GM10266 (cell line): ENCODE data around the gene CD47.

Source experiments
- DNase-seq: peaks from one replicate; pipeline ENCODE4 v3.0.0; 2012; ENCODE audit errors: extremely low spot score
- TF ChIP-seq, protein P1 (sequence below): IDR thresholded peaks from 2 replicates; pipeline ENCODE4 v1.5.1; 2012; ENCODE audit warnings: mild to moderate bottlenecking, low read depth; ENCODE audit not compliant: control insufficient read depth, insufficient read depth; ENCODE audit errors: missing control alignments

The CD47 gene

DNA sequence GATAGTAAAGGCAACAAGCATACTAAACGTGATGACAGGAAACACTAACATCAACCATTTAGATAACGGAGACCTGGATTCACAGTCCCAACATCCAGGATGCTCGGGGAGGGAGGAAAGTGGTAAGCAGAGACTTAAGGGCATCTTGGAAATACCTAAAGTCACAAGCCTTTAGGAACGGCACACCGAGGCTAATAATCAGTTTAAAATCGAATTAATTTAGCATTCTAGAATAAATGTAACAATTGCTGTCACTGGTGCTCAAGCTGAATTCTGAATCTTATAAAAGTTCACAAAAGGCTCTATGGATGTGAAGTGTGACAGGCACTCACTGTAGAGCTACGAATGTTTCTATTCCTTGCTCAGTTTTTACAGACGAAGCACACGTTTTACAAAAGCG is 1.3 kb downstream of the CD47 start:
- TF ChIP-seq, protein P1, sequence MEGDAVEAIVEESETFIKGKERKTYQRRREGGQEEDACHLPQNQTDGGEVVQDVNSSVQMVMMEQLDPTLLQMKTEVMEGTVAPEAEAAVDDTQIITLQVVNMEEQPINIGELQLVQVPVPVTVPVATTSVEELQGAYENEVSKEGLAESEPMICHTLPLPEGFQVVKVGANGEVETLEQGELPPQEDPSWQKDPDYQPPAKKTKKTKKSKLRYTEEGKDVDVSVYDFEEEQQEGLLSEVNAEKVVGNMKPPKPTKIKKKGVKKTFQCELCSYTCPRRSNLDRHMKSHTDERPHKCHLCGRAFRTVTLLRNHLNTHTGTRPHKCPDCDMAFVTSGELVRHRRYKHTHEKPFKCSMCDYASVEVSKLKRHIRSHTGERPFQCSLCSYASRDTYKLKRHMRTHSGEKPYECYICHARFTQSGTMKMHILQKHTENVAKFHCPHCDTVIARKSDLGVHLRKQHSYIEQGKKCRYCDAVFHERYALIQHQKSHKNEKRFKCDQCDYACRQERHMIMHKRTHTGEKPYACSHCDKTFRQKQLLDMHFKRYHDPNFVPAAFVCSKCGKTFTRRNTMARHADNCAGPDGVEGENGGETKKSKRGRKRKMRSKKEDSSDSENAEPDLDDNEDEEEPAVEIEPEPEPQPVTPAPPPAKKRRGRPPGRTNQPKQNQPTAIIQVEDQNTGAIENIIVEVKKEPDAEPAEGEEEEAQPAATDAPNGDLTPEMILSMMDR, result no peak
- no peak for DNase-seq

DNA sequence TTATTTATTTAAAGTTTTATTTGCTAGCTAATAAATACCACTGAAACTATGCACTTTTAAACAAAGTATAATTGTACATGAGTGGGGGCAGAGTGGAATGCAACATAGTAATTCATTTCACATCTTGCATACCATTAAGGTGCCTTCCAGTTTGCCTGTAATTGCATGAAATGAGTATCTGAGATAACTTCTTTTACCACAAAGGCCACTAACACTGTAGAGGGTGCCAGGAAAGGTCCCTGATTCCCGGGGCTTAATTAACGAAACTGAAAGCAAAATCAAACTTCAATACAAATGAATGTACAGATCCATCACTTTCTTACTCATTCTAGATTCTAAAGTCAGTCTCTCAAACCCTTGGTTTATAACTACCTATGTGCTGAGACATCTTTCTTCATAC is 2.1 kb downstream of the CD47 start:
- TF ChIP-seq, protein P1, result no peak
- peak; percentile 64 for DNase-seq

DNA sequence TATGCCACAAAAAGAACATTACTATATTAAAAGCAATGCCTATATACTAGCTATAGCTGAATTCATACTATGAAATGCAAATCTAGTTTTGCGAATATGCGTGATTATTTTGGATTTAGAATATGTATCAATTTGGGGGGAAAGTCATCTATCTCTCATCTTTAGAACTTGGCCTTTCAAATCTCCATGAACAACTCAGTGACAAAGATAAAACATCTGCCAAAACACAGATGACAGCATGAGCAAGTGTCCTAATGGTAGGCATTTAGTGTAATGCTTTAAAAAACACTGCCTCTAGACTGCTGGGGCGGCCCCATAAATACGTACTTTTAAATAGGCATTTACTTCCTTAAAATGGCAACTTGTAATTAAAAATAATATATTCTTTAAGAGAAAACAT is 2.7 kb downstream of the CD47 start:
- no peak for DNase-seq
- TF ChIP-seq, protein P1, result no peak

DNA sequence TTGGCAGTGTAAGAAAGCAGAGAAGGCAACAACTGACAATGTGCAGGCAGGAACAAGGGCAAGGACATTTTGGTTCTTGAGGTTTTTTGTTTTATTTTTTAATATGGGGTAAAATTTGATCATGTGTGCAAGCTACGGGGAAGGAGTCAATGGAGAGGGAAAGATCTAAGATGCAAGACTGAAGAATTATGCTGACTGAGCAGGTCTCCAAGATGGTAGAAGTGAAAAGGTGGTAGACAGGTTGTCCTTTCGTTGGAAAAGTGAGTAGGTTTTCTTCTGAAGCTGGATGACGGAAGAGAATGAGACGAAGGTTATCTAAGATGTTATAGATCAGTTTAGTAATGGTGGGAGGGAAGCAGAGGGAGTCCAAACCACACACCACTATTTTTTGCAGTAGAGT is 4.2 kb downstream of the CD47 start:
- TF ChIP-seq, protein P1, result no peak
- no peak for DNase-seq

DNA sequence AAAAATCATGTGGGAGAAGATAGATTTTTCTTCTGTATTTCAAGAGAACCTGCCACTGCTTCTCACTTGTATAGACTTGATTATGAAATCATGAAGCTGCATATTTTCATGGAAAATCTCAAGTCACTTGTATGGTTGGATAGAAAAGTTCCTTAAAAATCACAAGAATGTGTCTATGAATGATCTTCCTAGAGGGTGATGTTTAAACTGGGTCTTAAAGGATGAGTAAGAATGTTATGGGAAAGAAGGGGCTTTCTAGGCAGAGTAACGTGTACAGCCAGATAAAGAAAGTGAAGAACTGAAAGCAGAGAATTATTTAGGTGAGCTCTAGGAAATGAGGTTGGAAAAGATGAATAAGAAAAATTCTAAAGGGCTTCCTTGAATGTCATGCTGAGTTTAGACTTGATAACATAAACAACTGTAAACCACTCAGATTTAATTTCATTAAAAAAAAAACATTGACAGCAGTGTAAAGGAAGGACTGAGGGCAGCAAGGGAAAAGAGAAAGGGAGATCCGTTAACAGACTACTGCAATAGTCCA is 5.0 kb downstream of the CD47 start:
- DNase-seq, result no peak
- TF ChIP-seq, protein P1, result no peak

DNA sequence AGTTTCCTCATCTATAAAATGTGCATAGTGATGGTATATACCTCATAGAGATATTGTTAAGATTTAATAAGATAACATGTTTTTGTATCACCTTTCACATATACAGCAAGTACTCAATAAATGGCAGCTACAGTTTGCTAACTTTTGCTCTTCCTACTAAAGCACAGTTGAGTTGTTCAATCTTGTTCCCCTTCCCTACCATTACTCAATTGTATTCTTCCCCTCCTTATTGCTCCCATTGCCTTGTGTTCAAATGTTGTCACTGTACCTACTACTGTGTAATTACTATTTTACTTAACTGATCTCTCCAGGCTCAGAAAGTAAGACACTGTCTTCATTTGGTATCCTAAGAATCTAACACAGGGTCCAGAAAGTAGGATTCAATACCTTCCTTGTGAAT is 5.5 kb downstream of the CD47 start:
- TF ChIP-seq, protein P1, result no peak
- DNase-seq, result no peak

DNA sequence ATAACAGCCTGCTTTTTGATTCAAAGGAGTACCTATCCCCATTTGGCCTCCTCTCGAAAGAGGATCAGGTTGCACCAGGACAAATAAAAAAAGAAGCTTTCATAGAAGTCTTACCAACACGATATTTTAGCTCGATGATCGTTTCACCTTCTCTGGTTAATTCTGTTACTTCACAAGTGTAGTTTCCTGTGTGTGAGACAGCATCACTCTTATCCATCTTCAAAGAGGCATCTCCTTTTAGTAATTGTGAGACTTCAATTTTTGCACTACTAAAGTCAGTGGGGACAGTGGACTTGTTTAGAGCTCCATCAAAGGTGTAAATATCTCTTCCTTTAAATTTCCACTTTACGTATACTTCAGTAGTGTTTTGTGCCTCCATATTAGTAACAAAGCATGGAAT is 11.0 kb downstream of the CD47 start:
- no peak for DNase-seq
- TF ChIP-seq, protein P1, result no peak
